Liver (tissue), 3 donors: ENCODE measurements around the gene TMEM183A.

Source experiments
- ATF3 ChIP-seq: IDR thresholded peaks from 2 replicates; pipeline ENCODE4 v1.6.1; 2016; ENCODE audit warnings: antibody characterized with exemption
- CTCF ChIP-seq: fragments of 150-350 bp; IDR thresholded peaks from 2 replicates; pipeline ENCODE4 v1.5.1; 2017; ENCODE audit warnings: improper control_type of control experiment, low read depth, low read length; ENCODE audit not compliant: missing input control
- EGR1 ChIP-seq, 2 donors: IDR thresholded peaks; 2 replicates each; pipeline ENCODE4 v1.6.1; 2016 to 2018; ENCODE audit warnings: antibody characterized with exemption in 2 of 2, low read depth in 2 of 2
- FOXA1 ChIP-seq: IDR thresholded peaks from 2 replicates; pipeline ENCODE4 v1.6.1; 2016; ENCODE audit warnings: antibody characterized with exemption
- GABPA ChIP-seq, 2 donors: IDR thresholded peaks in 1 of 2; conservative IDR thresholded peaks in 1 of 2; 2 replicates each; pipeline ENCODE4 v1.6.1; 2016; ENCODE audit warnings: antibody characterized with exemption in 2 of 2, mild to moderate bottlenecking in 1 of 2, moderate library complexity in 1 of 2
- HNF4A ChIP-seq, 2 donors: conservative IDR thresholded peaks; 2 replicates each; pipeline ENCODE4 v1.6.1; 2016; ENCODE audit warnings: antibody characterized with exemption in 2 of 2, mild to moderate bottlenecking in 2 of 2
- JUND ChIP-seq, 2 donors: IDR thresholded peaks; 2 replicates each; pipeline ENCODE4 v1.6.1; 2016; ENCODE audit warnings: antibody characterized with exemption in 2 of 2
- MAX ChIP-seq: IDR thresholded peaks from 2 replicates; pipeline ENCODE4 v1.6.1; 2016; ENCODE audit warnings: antibody characterized with exemption
- RAD21 ChIP-seq, 2 donors: IDR thresholded peaks; 2 replicates each; pipeline ENCODE4 v1.6.1; 2016; ENCODE audit warnings: antibody characterized with exemption in 2 of 2, mild to moderate bottlenecking in 2 of 2
- REST ChIP-seq: IDR thresholded peaks from 2 replicates; pipeline ENCODE4 v1.6.1; 2016; ENCODE audit warnings: antibody characterized with exemption, mild to moderate bottlenecking
- SP1 ChIP-seq: IDR thresholded peaks from 2 replicates; pipeline ENCODE4 v1.6.1; 2018; ENCODE audit warnings: antibody characterized with exemption, mild to moderate bottlenecking
- ZBTB33 ChIP-seq: IDR thresholded peaks from 2 replicates; pipeline ENCODE4 v1.6.1; 2016; ENCODE audit warnings: antibody characterized with exemption
- donor health status: healthy.
- donor health status: healthy.

GRCh38 chr1:203011582-203011981 lies 4.4 kb downstream of the TMEM183A start:
- TF ChIP-seq CTCF (no peak), REST (no peak), ATF3 (no peak), GABPA (IDR thresholded peaks at IDR 0.05 in 1 of 2, conservative IDR thresholded peaks at IDR 0.05 in 1 of 2) (no peak), JUND (IDR thresholded peaks at IDR 0.05) (no peak), HNF4A (conservative IDR thresholded peaks at IDR 0.05) (no peak), EGR1 (IDR thresholded peaks at IDR 0.05; ENCODE audit: low read depth in 2 of 2) (no peak), ZBTB33 (no peak), FOXA1 (no peak), SP1 (no peak), MAX (no peak), RAD21 (IDR thresholded peaks at IDR 0.05) (no peak)
